Measurements from ENCODE around the gene OR6M1.

Gene OR6M1

GRCh38 chr11:123775715-123776549 is 30.2 kb downstream of the OR6M1 start:
- in situ Hi-C loops (cut with MboI; ENCODE audit: low sequenced_read_pairs): no loop called here

GRCh38 chr11:123775289-123775688 is 30.9 kb downstream of the OR6M1 start:
- in situ Hi-C loops (cut with MboI; ENCODE audit: low sequenced_read_pairs): no loop called here

- in situ Hi-C loops (cut with MboI; ENCODE audit: low sequenced_read_pairs): no loop called here
Observed at GRCh38 chr11:123773959-123774358, 32.2 kb downstream of the OR6M1 start.

GRCh38 chr11:123773026-123773425 is 33.1 kb downstream of the OR6M1 start:
- in situ Hi-C loops (cut with MboI; ENCODE audit: low sequenced_read_pairs): no loop called here

- in situ Hi-C loops (cut with MboI; ENCODE audit: low sequenced_read_pairs): no loop called here
Observed at GRCh38 chr11:123771664-123772063, 34.5 kb downstream of the OR6M1 start.

- in situ Hi-C loops (cut with MboI; ENCODE audit: low sequenced_read_pairs): no loop called here
Observed at GRCh38 chr11:123770712-123771111, 35.4 kb downstream of the OR6M1 start.

- in situ Hi-C loops (cut with MboI; ENCODE audit: low sequenced_read_pairs): no loop called here
Observed at GRCh38 chr11:123765601-123766000, 40.5 kb downstream of the OR6M1 start.

GRCh38 chr11:123762422-123762821 is 43.7 kb downstream of the OR6M1 start:
- in situ Hi-C loops (cut with MboI; ENCODE audit: low sequenced_read_pairs): no loop called here

GRCh38 chr11:123760894-123761293 is 45.3 kb downstream of the OR6M1 start:
- in situ Hi-C loops (cut with MboI; ENCODE audit: low sequenced_read_pairs): no loop called here

- in situ Hi-C loops (cut with MboI; ENCODE audit: low sequenced_read_pairs): no loop called here
Observed at GRCh38 chr11:123757976-123758375, 48.2 kb downstream of the OR6M1 start.

- in situ Hi-C loops (cut with MboI; ENCODE audit: low sequenced_read_pairs): no loop called here
Observed at GRCh38 chr11:123755813-123756212, 50.3 kb downstream of the OR6M1 start.
